GM06990 (cell line): Measurements from ENCODE around the gene HPS6.

Experiments used
- DNase-seq: peaks from one replicate; pipeline ENCODE4 v3.0.0-alpha.2; 2011; ENCODE audit not compliant: insufficient read length; ENCODE audit errors: extremely low read depth
- H3K27me3 ChIP-seq: replicated peaks from 2 replicates; pipeline ENCODE4 v1.6.0; 2011; ENCODE audit warnings: low read length; ENCODE audit not compliant: control insufficient read depth, insufficient read depth
- H3K36me3 ChIP-seq: 2 replicates; pipeline ENCODE4 v1.5.1; 2011; ENCODE audit warnings: low read length; ENCODE audit not compliant: control insufficient read depth, insufficient read depth
- H3K4me3 ChIP-seq: replicated peaks from 2 replicates; pipeline ENCODE4 v1.5.1; 2011; ENCODE audit warnings: low read depth, mild to moderate bottlenecking, control low read depth, low read length
- TF ChIP-seq, protein P1 (sequence below): IDR thresholded peaks from 2 replicates; pipeline ENCODE4 v1.5.1; 2011; ENCODE audit warnings: low read length, control low read depth, mild to moderate bottlenecking, inconsistent platforms; ENCODE audit not compliant: insufficient read depth, poor library complexity, severe bottlenecking

HPS6 gene

DNA sequence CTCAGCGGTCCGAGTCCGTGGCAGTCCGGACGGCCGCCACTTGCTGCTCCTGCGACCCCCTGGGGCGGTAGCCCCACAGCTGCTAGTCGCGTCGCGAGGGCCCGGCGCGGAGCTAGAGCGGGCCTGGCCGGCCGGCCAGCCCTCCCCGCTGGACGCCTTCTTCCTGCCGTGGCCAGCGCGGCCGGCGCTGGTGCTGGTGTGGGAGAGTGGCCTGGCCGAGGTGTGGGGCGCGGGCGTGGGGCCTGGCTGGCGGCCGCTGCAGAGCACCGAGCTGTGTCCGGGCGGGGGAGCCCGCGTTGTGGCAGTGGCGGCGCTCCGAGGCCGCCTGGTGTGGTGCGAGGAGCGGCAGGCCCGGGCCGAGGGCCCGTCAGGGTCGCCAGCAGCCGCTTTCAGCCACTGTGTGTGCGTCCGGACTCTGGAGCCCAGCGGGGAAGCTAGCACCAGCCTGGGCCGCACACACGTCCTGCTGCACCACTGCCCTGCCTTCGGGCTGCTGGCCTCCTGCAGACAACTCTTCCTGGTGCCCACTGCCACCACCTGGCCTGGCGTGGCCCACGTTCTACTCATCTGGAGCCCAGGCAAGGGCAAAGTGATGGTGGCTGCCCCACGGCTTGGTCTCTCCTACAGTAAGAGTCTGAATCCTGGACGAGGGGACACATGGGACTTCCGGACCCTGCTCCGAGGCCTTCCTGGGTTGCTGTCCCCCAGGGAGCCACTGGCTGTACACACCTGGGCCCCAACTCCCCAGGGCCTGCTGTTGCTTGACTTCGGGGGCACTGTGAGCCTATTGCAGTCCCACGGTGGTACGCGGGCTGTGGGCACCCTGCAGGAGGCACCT lies 631 bp downstream of the HPS6 start:
- DNase-seq, result peak; percentile 52
- TF ChIP-seq, protein P1, sequence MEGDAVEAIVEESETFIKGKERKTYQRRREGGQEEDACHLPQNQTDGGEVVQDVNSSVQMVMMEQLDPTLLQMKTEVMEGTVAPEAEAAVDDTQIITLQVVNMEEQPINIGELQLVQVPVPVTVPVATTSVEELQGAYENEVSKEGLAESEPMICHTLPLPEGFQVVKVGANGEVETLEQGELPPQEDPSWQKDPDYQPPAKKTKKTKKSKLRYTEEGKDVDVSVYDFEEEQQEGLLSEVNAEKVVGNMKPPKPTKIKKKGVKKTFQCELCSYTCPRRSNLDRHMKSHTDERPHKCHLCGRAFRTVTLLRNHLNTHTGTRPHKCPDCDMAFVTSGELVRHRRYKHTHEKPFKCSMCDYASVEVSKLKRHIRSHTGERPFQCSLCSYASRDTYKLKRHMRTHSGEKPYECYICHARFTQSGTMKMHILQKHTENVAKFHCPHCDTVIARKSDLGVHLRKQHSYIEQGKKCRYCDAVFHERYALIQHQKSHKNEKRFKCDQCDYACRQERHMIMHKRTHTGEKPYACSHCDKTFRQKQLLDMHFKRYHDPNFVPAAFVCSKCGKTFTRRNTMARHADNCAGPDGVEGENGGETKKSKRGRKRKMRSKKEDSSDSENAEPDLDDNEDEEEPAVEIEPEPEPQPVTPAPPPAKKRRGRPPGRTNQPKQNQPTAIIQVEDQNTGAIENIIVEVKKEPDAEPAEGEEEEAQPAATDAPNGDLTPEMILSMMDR, result peak; percentile 2
- Histone ChIP-seq H3K4me3 (peak overlapping the region; percentile 72), H3K36me3 (peaks cover 12% of the 10 kb centered on the region), H3K27me3 (no peaks in the 10 kb centered on the region)

DNA sequence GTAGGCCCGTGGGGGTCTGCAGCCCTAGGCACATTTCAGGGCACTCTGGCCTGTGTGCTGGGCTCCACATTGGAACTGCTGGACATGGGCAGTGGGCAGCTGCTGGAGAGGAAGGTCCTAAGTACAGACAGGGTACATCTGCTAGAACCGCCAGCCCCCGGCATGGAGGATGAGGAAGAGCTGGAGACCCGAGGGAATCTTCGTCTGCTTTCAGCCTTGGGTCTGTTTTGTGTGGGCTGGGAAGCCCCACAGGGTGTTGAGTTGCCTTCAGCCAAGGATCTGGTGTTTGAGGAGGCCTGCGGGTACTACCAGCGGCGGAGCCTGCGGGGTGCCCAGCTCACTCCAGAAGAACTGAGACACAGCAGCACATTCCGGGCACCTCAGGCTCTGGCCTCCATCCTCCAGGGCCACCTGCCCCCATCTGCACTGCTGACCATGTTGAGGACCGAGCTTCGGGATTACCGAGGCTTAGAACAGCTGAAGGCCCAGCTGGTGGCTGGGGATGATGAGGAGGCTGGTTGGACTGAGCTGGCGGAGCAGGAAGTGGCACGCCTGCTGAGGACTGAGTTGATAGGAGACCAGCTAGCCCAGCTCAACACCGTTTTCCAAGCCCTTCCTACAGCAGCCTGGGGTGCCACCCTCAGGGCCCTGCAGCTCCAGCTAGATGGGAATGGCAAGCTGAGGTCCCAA lies 1.4 kb downstream of the HPS6 start:
- H3K36me3 ChIP-seq, result peaks cover 12% of the 10 kb centered on the region
- TF ChIP-seq, protein P1, result no peak
- H3K27me3 ChIP-seq, result no peaks in the 10 kb centered on the region
- peak overlapping the region; percentile 72 for H3K4me3 ChIP-seq
- no peak for DNase-seq

DNA sequence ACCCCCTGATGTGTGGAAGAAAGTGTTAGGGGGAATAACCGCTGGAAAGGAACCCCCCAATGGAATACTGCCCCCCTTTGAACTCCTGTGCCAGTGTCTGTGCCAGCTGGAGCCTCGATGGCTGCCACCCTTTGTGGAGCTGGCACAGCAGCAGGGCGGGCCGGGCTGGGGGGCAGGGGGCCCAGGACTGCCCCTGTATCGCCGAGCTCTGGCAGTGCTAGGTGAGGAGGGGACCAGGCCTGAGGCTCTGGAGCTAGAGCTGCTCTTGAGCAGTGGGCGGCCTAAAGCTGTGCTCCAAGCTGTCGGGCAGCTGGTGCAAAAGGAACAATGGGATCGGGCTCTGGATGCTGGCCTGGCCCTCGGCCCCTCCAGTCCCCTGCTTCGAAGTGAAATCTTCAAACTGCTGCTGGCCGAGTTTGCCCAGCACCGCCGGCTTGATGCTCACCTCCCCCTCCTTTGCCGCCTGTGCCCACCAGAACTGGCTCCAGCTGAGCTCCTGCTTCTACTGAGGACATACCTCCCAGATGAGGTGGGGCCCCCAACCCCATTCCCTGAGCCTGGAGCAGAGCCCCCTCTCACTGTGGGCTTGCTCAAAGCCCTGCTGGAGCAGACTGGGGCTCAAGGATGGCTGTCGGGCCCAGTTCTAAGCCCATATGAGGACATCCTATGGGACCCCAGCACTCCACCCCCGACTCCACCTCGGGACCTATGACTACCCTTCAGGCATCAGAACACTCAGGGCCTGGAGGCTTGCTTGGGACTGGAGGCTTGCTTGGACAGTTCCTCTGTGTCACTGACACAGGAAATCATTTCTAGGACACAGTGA lies 2.2 kb downstream of the HPS6 start:
- Histone ChIP-seq H3K4me3 (no peak overlapping the region), H3K27me3 (no peaks in the 10 kb centered on the region), H3K36me3 (peaks cover 12% of the 10 kb centered on the region)
- no peak for DNase-seq
- TF ChIP-seq, protein P1, result no peak

GRCh38 chr10:102068216-102068615 lies 3.1 kb downstream of the HPS6 start:
- Histone ChIP-seq H3K4me3 (no peak overlapping the region), H3K36me3 (peaks cover 12% of the 10 kb centered on the region), H3K27me3 (no peaks in the 10 kb centered on the region)
- no peak for DNase-seq
- TF ChIP-seq, protein P1, result no peak

GRCh38 chr10:102069071-102069470 lies 3.9 kb downstream of the HPS6 start:
- TF ChIP-seq, protein P1, result no peak
- DNase-seq, result no peak
- Histone ChIP-seq H3K4me3 (no peak overlapping the region), H3K36me3 (peaks cover 12% of the 10 kb centered on the region), H3K27me3 (no peaks in the 10 kb centered on the region)
